GM19467 (cell line): Measurements from ENCODE around the gene MRPS33.
"Not testable (repeated sequence)": the region's sequence is repeated elsewhere in the genome, so short reads cannot be mapped to it uniquely, and the experiment has no call there.

ENCODE experiments used
- ATAC-seq: cut with Tn5 transposase; IDR thresholded peaks from one replicate; pipeline ENCODE4 v1.9.1; 2021; ENCODE audit warnings: mild to moderate bottlenecking, moderate library complexity; ENCODE audit not compliant: unreplicated experiment

The MRPS33 gene

GRCh38 chr7:140956997-140957396, 57.8 kb downstream of the MRPS33 start:
- not testable (repeated sequence) for ATAC-seq
